Ramos (cell line): ENCODE results near the gene EFCAB14.
"Not testable (repeated sequence)": the region's sequence is repeated elsewhere in the genome, so short reads cannot be mapped to it uniquely, and the experiment has no call there.

ENCODE experiments used
- in situ Hi-C: fragments of 300-500 bp; cut with MboI; formaldehyde crosslinking; loops from one replicate; pipeline ENCODE4 v1.14.3; 2022; ENCODE audit warnings: low sequenced_read_pairs; ENCODE audit not compliant: unreplicated experiment

EFCAB14 gene

DNA sequence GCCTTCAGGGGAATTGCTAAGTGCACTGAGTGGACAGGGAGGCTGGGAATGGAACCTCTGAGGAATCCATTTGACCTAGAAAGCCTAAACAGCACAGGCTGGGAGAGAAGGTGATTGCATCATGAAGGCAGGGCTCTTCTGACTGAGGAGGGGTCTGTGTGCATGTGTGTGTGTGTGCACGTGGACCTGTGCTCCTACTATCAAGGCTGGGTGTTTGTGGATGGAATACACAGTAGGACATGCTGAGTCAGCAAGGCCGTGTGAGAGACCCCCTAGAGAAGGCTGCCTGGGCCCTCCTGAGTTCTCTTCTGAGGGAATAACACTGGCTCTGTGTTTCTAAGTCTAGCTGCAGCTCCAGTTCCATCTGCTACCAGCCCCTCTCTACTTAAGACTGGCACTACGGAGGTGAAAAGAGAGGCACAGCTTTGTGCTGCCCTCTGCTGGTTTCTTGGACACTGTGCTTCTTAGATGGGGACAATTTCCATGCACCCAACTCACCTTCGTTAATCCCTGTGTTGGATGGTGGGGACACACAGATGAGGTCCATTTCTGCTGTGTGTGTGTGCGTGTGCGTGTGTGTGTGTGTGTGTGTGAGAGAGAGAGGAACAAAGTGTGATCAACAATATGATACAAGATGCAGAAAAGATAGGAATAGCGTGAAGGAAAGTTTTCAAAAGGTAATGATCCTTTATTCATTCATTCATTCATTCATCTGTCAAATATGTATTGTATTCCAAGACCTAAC, 6.2 kb upstream of the EFCAB14 start:
- in situ Hi-C loops: no loop called here

- in situ Hi-C loops: no loop called here
These were observed 5.0 kb upstream of the EFCAB14 start for GRCh38 chr1:46723901-46724300.

DNA sequence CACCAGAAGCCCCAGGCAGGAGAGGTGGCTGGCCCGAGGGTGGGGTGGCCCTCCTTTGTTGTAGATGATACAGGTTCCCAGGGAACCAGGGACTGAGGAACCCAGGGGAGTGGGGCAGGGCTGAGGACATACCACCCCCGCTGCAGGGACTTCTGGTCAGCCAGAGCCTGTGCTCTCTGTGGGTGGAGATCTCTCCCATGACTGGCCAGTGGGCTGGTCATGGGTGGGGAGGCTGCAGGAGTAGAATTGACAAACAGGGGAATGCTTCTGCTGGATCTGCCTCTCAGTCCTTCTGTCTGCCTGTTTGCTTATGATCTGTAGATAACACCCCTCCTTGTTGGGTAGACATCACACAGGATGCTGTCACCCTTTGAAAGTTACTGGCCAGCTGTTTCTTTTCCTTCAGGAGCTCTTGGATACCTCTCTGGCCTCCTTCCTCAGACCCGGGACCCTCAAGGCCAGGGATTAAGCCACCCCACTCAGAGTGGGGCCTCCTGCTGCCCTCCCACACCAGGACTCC, 2.8 kb upstream of the EFCAB14 start:
- in situ Hi-C loops: no loop called here

DNA sequence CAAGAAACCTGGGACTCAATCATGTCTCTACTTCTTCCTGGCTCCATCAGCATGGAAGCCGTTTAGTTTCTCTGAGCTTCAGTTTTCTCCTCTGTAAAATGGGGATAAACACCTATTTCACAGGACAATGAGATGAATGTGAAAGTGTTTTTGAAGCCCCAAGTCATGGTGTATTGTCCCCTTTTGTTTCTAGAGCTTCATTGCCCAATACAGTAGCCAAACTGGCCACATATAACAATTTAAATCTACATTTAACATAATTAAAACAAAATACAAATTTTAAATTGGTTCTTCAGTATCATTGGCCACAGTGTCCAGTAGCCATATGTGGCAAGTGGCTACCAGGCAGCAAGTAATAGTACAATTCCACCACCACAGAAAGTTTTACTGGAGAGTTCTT, 2.3 kb upstream of the EFCAB14 start:
- in situ Hi-C loops: no loop called here

DNA sequence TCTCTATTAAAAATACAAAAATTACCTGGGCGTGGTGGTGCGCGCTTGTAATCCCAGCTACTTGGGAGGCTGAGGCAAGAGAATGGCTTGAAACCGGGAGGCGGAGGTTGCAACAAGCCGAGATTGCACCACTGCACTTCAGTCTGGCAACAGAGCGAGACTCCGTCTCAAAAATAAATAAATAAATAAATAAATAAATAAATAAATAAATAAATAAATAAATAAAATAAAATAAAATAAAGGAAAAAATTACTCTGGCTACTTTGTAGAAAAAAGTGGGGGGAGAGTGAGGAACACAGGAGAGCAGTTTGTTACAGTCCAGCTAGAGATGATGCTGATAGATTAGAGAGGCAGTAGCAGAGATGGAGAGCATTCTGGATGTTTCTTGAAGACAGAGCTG, 1.4 kb upstream of the EFCAB14 start:
- in situ Hi-C loops: not testable (repeated sequence)

GRCh38 chr1:46719689-46720088, 775 bp upstream of the EFCAB14 start:
- in situ Hi-C loops: no loop called here

GRCh38 chr1:46718340-46718726, 581 bp downstream of the EFCAB14 start:
- in situ Hi-C loops: no loop called here

GRCh38 chr1:46717654-46718053, 1.3 kb downstream of the EFCAB14 start:
- in situ Hi-C loops: no loop called here

DNA sequence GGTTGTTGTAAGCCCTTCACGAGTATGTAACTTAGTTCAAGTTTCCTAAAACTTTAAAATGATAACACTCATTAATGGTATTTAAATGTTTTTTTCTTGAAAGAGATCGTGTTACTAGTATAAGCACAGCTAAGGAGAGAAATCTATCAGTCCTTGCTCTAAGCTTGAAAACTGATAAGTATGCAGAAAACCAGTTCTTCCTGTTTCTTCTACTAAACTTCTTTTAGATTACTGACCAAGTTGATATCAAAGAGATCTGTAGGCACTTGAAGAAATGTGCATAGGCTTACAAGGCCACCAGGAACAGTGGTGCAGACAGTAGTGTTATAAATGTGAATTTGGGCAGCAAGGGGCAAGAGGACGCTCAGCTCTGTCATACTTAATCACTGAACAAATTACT, 3.9 kb downstream of the EFCAB14 start:
- in situ Hi-C loops: no loop called here

DNA sequence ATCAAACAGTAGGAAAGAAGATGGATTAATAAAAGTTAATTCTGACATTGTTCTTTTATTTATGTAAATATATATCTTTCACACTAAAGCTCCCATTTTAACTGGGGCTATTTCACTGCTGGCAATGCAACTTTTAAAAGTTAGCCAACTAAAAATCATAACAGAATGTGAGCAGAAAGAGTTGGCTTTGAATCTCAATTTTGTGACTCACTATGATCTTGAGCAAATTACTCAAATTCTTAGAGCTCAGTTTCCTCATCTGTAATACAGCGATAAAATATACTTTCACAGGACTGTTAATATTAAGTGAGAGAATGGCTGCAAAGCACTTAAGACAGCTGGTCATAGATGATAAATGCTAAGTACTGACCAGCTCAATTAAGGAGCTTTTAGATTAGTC, 10.8 kb downstream of the EFCAB14 start:
- in situ Hi-C loops: no loop called here

GRCh38 chr1:46705408-46705807, 13.5 kb downstream of the EFCAB14 start:
- in situ Hi-C loops: no loop called here

GRCh38 chr1:46703927-46704641, 14.8 kb downstream of the EFCAB14 start:
- in situ Hi-C loops: no loop called here

- in situ Hi-C loops: no loop called here
These were observed 19.2 kb downstream of the EFCAB14 start for GRCh38 chr1:46699666-46700065.

- in situ Hi-C loops: no loop called here
These were observed 21.9 kb downstream of the EFCAB14 start for GRCh38 chr1:46697053-46697452.

- in situ Hi-C loops: not testable (repeated sequence)
These were observed 24.2 kb downstream of the EFCAB14 start for GRCh38 chr1:46694676-46695075.

DNA sequence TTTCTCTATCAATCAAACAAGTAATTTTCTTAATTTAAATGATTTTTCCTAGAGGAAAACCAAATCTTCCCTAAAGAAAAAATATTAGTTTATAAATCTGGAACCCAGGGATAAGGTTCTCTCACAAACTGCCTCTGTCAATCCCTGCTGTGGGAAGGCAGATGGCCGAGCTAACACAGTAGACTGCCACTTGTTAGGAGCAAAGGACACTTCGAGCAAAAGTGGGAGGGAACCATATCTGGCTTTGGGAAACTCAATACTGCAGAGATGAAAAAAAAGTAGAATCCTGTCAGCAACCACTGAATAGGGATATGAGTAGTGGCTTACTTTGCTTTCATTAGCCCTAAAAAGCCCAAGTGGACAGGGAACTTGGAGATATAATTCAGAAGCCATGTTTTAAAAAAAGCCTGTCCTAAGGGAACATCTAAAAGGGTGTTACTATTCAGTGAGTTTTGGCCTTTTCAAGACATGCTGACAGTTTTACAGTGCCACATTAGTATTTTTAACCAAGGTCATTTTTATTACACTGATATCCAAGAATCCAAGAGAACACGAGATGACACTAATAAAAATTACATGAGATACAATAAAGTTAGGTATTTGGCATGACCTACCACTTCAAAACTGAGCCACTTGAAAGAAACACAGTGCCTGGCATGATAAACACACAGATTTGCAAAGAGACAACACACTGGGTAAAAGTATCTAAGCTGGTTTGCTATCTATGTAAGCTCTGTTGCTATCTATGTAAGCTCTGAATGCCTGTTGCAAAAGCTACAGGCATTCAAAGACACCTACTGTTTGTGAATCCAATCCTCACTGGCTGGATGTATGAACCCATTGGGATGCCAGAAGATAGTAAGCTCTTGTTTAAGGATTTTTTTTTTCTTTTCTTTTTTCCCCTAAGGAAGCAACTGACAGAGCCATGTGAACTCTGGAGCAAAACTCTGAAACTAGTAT, 25.8 kb downstream of the EFCAB14 start:
- in situ Hi-C loops: no loop called here

- in situ Hi-C loops: no loop called here
These were observed 26.7 kb downstream of the EFCAB14 start for GRCh38 chr1:46691997-46692790.

DNA sequence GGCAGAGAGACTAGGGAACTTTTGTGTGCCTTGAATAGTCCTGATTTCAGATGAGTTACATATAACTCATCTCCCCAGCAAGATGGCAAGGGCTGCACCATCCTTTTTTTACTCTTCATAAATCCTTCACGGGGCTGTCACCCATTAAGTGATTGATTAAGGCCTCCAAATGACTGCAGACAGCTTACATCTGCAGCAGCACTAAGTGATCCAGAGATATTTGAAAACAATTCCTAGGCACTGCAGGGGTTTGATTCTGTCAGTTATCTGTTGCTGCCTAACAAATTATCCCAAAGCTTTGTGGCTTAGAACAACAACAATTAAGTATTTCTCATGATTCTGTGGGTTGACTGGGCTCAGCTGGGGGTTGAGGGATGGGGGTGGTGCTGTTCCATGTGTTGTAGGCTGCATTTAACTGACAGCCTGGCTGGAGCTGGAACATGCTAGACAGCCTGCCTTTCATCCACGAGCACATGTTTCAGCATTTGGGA, 27.9 kb downstream of the EFCAB14 start:
- in situ Hi-C loops: no loop called here

DNA sequence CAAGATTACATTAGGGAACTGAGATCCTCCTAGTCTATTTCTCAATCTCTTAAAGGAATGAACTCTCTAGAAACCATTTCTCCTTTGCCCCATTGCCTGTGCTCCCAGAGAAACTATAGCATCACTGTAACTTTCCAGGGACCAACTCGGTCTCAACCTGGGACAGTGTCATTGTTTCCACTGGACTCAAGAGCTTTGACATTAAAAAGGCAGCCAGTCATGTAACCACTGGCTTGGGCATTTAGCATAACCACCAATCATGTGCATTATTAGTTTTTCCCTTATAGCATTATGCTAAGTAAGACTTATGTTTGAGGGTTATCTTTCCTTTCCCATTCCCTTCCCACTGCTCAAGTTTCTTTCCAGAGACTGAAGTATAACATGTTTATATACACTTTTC, 29.0 kb downstream of the EFCAB14 start:
- in situ Hi-C loops: no loop called here

DNA sequence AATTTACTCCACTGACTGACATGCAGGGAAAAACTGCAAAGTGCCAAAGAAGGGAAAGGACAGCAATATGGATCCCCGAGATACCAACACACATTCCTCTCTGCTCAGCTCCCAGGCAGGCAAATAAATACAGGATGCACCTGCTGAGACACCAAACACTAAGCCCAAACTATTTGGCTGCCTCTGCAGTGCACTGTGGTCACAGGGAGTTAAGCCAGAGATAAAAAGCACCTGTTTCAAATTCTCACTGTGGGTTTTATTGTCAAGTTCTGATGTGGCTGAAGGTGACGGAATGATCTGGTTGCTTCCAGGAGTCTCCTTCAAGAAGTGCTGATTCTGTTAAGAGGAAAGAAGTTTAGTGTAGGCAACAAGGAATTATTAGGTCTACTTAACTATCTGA, 29.6 kb downstream of the EFCAB14 start:
- in situ Hi-C loops: no loop called here
